Peyer's patch (tissue), 4 donors: ENCODE results near the gene PTPN3. TPM values are rescaled to one million over a fixed set of nuclear protein-coding genes. Genes with fewer than 3 reads are reported as not detected.
A peak's percentile ranks its signal among the peaks of the same experiment; 100 is the strongest.

Experiments
- DNase-seq, 3 donors: peaks; one replicate each; pipeline ENCODE4 v3.0.0-alpha.2; 2017 to 2019
- H3K27ac ChIP-seq, 4 donors: fragments of 200-600 bp; sonication (generic); one replicate each; pipeline ENCODE4 v1.5.1; 2016 to 2019
- H3K27me3 ChIP-seq, 2 donors: fragments of 200-600 bp; sonication (generic); one replicate each; pipeline ENCODE4 v1.5.1; 2019
- H3K36me3 ChIP-seq, 3 donors: fragments of 200-600 bp; sonication (generic); one replicate each; pipeline ENCODE4 v1.5.1; 2016 to 2019
- H3K4me1 ChIP-seq, 4 donors: fragments of 200-600 bp; sonication (generic); one replicate each; pipeline ENCODE4 v1.5.1; 2016 to 2019
- H3K4me3 ChIP-seq, 4 donors: fragments of 200-600 bp; sonication (generic); 1 replicate in 3 of 4; 2 replicates in 1 of 4; pipeline ENCODE4 v1.5.1; 2016 to 2019; ENCODE audit warnings: mild to moderate bottlenecking in 1 of 4
- H3K9me3 ChIP-seq, 4 donors: fragments of 200-600 bp; sonication (generic); one replicate each; pipeline ENCODE4 v1.5.1; 2016 to 2019; ENCODE audit warnings: mild to moderate bottlenecking in 1 of 4
- POLR2A ChIP-seq, 2 donors: fragments of 450-650 bp; IDR thresholded peaks; one replicate each; pipeline ENCODE4 v1.5.1; 2017; ENCODE audit warnings: antibody characterized with exemption in 2 of 2, mild to moderate bottlenecking in 2 of 2, moderate library complexity in 2 of 2
- total RNA-seq, 4 donors: library from RNA; depleted of rRNA; stranded (reverse); fragments of >200 nt; gene quantifications; one replicate each; pipeline ENCODE4 v1.1.0, GENCODE V29; 2016
- TF ChIP-seq, protein P1 (sequence below), 6 experiments: fragments of 450-650 bp in 4 of 6; fragments of 200-600 bp in 2 of 6; sonication (generic) in 1 of 6; IDR thresholded peaks; one replicate each; pipeline ENCODE4 v1.5.1; 2017 to 2019; ENCODE audit warnings: antibody characterized with exemption in 6 of 6, mild to moderate bottlenecking in 3 of 6, moderate library complexity in 1 of 6

PTPN3 gene
- total RNA-seq, 4 donors from 2014 or later: 17.3 to 53.6 (median 37.4) TPM

DNA sequence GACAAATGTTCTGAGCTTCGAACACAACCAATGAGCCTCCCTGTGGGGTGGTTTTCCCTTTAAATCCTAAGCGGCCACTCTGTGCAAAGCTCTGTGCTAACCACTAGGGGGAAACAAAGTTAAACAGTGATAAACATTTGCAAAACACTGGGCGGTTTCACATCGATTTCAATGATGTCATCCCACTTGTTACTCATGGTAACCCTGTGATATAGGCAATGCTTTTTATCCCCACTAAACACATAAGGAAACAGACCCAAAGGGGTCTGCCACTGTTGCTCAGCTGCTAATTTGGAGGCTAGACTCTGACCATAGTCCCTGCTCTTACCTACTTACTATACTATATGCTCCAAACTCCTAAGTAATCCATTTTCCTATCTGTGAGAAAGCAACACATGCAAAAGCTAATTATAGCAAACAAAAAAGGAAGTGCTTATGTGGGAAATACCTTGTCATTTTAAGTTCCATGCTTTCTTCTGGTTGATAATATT lies 57.3 kb downstream of the PTPN3 start:
- H3K27ac ChIP-seq: peak overlapping the region in 1 of 4 donors; percentile 27

DNA sequence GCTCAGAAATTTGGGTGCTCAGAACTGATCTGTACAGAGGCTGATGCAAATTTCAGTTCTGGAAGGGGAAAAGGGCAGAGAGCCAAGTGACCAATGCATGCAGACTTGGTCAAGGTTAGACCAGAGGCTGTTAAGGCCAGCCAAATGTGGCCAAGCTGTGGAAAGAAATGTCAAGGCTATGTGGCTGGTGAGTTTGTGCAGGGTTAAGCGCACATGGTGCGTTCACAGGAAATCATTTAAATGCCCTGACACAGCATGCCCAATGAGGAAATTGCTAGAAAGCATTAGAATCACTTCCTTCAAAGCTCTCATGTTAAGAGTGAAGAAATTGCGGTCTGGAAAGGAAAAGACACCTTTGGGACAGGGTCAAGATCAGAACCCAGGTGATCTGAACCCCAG lies 58.0 kb downstream of the PTPN3 start:
- peaks cover 0 to 26% (median 0%) of the 10 kb centered on the region in 3 donors for H3K36me3 ChIP-seq
- H3K9me3 ChIP-seq: no peaks in the 10 kb centered on the region
- H3K4me3 ChIP-seq: no peak overlapping the region
- TF ChIP-seq POLR2A (IDR thresholded peaks at IDR 0.05): no peak
- TF ChIP-seq, protein P1, sequence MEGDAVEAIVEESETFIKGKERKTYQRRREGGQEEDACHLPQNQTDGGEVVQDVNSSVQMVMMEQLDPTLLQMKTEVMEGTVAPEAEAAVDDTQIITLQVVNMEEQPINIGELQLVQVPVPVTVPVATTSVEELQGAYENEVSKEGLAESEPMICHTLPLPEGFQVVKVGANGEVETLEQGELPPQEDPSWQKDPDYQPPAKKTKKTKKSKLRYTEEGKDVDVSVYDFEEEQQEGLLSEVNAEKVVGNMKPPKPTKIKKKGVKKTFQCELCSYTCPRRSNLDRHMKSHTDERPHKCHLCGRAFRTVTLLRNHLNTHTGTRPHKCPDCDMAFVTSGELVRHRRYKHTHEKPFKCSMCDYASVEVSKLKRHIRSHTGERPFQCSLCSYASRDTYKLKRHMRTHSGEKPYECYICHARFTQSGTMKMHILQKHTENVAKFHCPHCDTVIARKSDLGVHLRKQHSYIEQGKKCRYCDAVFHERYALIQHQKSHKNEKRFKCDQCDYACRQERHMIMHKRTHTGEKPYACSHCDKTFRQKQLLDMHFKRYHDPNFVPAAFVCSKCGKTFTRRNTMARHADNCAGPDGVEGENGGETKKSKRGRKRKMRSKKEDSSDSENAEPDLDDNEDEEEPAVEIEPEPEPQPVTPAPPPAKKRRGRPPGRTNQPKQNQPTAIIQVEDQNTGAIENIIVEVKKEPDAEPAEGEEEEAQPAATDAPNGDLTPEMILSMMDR (IDR thresholded peaks at IDR 0.05): no peak
- no peaks in the 10 kb centered on the region for H3K27me3 ChIP-seq
- no peak for DNase-seq
- no peak overlapping the region for H3K27ac ChIP-seq
- H3K4me1 ChIP-seq: peaks cover 0 to 11% (median 0%) of the 10 kb centered on the region in 4 donors

More for the DNA sequence above, 57.3 kb downstream of the PTPN3 start:
- H3K36me3 ChIP-seq: peaks cover 0 to 21% (median 0%) of the 10 kb centered on the region in 3 donors
- H3K4me3 ChIP-seq: no peak overlapping the region
- peak in 2 of 3 donors; percentile 22 to 72 for DNase-seq
- no peaks in the 10 kb centered on the region for H3K27me3 ChIP-seq
- TF ChIP-seq, protein P1 (IDR thresholded peaks at IDR 0.05): peak; percentile 23 to 91 (median 64)
- TF ChIP-seq POLR2A (IDR thresholded peaks at IDR 0.05): no peak
- peaks cover 0 to 11% (median 0%) of the 10 kb centered on the region in 4 donors for H3K4me1 ChIP-seq
- no peaks in the 10 kb centered on the region for H3K9me3 ChIP-seq

DNA sequence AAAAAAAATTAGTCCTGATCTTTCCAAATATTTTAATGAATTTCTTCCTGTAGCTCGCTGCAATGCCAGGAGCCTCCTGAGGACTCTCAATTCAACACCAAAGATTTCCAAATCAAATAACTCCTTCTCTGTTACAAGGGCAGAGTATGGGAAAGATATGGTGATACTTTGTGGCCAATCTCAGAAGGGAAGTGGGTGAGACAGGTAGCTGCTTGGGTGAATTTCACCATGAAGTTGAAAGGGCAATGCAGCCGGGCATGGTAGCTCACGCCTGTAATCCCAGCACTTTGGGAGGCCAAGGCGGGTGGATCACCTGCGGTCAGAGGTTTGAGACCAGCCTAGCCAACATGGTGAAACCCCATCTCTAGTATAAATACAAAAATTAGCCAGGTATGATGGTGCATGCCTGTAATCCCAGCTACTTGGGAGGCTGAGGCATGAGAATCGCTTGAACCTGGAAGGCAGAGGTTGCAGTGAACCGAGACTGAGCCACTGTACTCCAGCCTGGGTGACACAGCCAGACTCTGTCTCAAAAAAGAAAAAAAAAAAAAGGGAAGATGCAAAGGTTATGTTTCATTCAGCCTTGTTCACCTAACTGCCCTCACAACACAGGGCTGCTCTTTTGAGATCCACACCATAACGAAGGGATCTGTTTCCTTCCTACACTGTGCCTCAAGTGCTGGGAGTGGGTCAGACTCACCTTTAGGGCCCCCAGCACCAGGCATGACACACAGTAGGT lies 58.6 kb downstream of the PTPN3 start:
- no peak for TF ChIP-seq POLR2A (IDR thresholded peaks at IDR 0.05)
- TF ChIP-seq, protein P1 (IDR thresholded peaks at IDR 0.05): no peak
- no peak overlapping the region for H3K27ac ChIP-seq
- peaks cover 0 to 26% (median 0%) of the 10 kb centered on the region in 3 donors for H3K36me3 ChIP-seq

DNA sequence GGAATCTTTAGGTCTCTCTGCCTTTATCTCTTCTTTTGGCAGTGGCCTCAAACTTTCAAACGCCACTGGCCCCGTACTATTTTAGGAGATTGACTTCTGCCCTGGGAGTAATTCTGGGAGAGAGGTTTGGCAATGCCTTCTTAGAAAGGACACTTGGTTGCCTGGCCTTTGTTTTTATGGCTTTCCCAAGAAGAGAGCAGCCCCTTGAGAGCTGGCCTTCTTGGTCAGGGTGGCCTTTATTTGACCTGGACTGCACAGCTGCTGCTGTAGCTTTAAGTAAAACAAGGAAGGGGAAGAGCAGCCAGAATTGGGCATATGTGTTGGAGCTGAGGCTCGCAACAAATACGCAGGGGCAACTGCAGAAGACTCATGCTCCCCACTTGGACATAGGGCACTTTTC lies 60.8 kb downstream of the PTPN3 start:
- Histone ChIP-seq H3K36me3 (peaks cover 0 to 35% (median 0%) of the 10 kb centered on the region in 3 donors), H3K9me3 (no peaks in the 10 kb centered on the region), H3K27me3 (no peaks in the 10 kb centered on the region), H3K4me3 (no peak overlapping the region), H3K4me1 (peaks cover 0 to 11% (median 0%) of the 10 kb centered on the region in 4 donors), H3K27ac (no peak overlapping the region)
- no peak for DNase-seq
- no peak for TF ChIP-seq POLR2A (IDR thresholded peaks at IDR 0.05)
- TF ChIP-seq, protein P1 (IDR thresholded peaks at IDR 0.05): no peak

More for the DNA sequence above, 58.6 kb downstream of the PTPN3 start:
- peaks cover 0 to 11% (median 0%) of the 10 kb centered on the region in 4 donors for H3K4me1 ChIP-seq
- DNase-seq: no peak
- H3K27me3 ChIP-seq: no peaks in the 10 kb centered on the region
- no peaks in the 10 kb centered on the region for H3K9me3 ChIP-seq
- no peak overlapping the region for H3K4me3 ChIP-seq

DNA sequence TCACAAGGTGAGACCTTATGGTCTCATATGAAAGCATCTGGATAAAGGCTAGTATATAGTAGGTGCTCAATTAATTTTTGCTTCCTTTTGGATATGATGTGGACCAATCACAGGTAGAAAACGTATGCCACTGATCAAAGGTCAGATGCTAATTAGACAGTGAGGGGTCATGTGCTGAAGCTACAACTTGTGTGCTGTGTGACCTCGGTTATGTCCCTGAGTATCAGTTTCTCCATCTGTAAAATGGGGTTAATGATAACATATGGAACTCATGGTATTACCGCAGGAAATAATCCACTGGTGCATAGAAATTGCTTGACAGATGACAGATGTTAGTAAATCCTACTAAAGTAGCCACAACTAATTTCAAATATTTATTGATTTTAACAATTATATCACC lies 62.0 kb downstream of the PTPN3 start:
- TF ChIP-seq, protein P1 (IDR thresholded peaks at IDR 0.05): no peak
- TF ChIP-seq POLR2A (IDR thresholded peaks at IDR 0.05): no peak
- Histone ChIP-seq H3K36me3 (peaks cover 0 to 41% (median 0%) of the 10 kb centered on the region in 3 donors), H3K4me3 (no peak overlapping the region), H3K4me1 (peaks cover 0 to 4% (median 0%) of the 10 kb centered on the region in 4 donors), H3K9me3 (no peaks in the 10 kb centered on the region), H3K27ac (no peak overlapping the region), H3K27me3 (no peaks in the 10 kb centered on the region)
- no peak for DNase-seq
